ENCODE measurements around the gene PRM1. TPM values are rescaled to one million over a fixed set of nuclear protein-coding genes. Genes with fewer than 3 reads are reported as not detected.

Gene PRM1
- total RNA-seq, 2 donors from 2014 or later: not detected

DNA sequence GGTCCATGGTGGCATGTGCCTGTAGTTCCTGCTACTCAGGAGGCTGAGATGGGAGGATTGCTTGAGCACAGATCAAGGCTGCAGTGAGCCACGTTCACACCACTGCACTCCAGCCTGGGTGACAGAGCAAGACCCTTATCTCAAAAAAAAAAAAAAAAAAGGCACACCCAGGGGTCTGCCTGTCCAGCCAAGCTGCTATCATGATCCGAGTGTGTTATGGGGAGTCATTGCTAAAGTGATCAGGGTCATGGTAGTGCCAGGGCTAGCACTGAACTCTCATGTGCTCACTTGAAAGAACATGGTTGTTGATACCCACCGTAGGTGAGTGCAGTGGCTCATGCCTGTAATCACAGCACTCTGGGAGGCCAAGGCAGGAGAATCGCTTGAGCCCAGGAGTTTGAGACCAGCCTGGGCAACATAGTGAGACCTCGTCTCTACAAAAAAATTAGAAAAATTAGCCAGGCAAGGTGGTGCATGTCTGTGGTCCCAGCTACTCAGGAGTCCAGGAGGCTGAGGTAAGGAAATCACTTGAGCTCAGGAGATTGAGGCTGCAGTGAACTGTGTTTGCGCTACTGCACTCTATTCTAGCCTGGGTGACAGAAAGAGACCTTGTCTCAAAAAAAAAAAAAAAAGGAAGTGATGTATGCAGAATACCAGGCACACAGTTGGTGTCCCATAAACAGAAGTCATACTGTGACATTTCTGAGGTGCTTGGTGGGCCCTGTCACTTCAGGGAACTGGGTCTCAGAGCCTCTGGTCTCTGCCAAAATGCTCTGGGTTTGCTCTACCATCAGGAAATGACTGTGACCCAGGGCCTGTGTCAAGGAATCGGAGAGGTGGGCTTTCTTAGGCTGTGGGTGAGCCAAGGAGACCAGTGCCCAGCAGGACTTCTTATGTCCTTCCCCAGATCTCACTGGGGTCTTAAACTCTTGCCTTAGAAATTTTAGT lies 2.2 kb downstream of the PRM1 start:
- Histone ChIP-seq H3K27ac (no peak overlapping the region), H3K9me3 (no peaks in the 10 kb centered on the region), H3K4me1 (no peaks in the 10 kb centered on the region), H3K27me3 (no peaks in the 10 kb centered on the region), H3K36me3 (no peaks in the 10 kb centered on the region), H3K4me3 (no peak overlapping the region), H3K9ac (ENCODE audit: low read depth in 2 of 2, low read length in 2 of 2) (no peak overlapping the region)
- no peak for DNase-seq
- intact Hi-C loops (cut with DNase I): no loop called here
- TF ChIP-seq, protein P1, sequence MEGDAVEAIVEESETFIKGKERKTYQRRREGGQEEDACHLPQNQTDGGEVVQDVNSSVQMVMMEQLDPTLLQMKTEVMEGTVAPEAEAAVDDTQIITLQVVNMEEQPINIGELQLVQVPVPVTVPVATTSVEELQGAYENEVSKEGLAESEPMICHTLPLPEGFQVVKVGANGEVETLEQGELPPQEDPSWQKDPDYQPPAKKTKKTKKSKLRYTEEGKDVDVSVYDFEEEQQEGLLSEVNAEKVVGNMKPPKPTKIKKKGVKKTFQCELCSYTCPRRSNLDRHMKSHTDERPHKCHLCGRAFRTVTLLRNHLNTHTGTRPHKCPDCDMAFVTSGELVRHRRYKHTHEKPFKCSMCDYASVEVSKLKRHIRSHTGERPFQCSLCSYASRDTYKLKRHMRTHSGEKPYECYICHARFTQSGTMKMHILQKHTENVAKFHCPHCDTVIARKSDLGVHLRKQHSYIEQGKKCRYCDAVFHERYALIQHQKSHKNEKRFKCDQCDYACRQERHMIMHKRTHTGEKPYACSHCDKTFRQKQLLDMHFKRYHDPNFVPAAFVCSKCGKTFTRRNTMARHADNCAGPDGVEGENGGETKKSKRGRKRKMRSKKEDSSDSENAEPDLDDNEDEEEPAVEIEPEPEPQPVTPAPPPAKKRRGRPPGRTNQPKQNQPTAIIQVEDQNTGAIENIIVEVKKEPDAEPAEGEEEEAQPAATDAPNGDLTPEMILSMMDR (IDR thresholded peaks at IDR 0.05): no peak

DNA sequence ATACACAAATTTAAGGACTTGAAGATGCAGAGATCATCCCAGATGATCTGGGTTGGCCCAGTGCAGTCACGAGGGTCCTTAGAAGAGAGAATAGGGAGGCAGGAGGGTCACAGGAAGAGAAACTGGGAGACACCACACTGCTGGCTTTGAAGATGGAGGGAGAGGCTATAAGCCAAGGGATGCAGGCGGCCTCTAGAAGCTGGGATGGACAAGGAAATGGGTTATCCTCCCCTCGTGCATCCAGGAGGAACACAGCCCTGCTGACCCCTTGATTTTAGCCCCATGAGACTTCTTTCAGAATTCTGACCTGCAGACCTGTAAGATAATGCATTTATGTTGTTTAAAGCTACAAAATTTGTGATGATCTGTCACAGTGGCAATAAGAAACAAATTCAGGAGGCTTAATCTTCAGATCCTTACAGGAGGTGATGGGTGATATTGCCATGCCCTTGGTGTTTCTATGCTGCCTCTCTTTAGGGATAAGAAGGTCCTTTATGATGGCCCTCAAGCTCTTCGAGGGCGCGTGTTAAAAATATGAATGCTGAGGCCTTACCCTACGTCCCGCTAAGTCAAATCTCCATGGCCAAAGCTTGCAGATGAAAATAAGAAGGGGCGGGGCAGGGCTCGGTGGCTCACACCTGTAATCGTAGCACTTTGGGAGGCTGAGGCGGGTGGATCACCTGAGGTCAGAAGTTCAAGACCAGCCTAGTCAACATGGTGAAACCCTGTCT lies 3.4 kb downstream of the PRM1 start:
- H3K9ac ChIP-seq (ENCODE audit: low read depth in 2 of 2, low read length in 2 of 2): no peak overlapping the region
- TF ChIP-seq, protein P1 (IDR thresholded peaks at IDR 0.05): no peak
- H3K4me1 ChIP-seq: no peaks in the 10 kb centered on the region
- no peak for DNase-seq
- H3K27me3 ChIP-seq: no peaks in the 10 kb centered on the region
- intact Hi-C loops (cut with DNase I): no loop called here
- no peak overlapping the region for H3K27ac ChIP-seq
- H3K4me3 ChIP-seq: no peak overlapping the region
- H3K9me3 ChIP-seq: no peaks in the 10 kb centered on the region
- no peaks in the 10 kb centered on the region for H3K36me3 ChIP-seq

- no peaks in the 10 kb centered on the region for H3K27me3 ChIP-seq
- no peaks in the 10 kb centered on the region for H3K9me3 ChIP-seq
- no peak for DNase-seq
- H3K4me3 ChIP-seq: no peak overlapping the region
- no peak overlapping the region for H3K27ac ChIP-seq
- H3K9ac ChIP-seq (ENCODE audit: low read depth in 2 of 2, low read length in 2 of 2): no peak overlapping the region
- TF ChIP-seq, protein P1 (IDR thresholded peaks at IDR 0.05): no peak
- H3K4me1 ChIP-seq: no peaks in the 10 kb centered on the region
- no peaks in the 10 kb centered on the region for H3K36me3 ChIP-seq
- intact Hi-C loops (cut with DNase I): no loop called here
These were observed 4.1 kb downstream of the PRM1 start for GRCh38 chr16:11276896-11277593.

GRCh38 chr16:11276143-11276895 lies 4.8 kb downstream of the PRM1 start, which contains the start of gene PRM2:
PRM2 (minus strand) TSS chr16:11276480; CDS start chr16:11276370, 110 bp downstream.
- DNase-seq: no peak
- H3K4me1 ChIP-seq: no peaks in the 10 kb centered on the region
- H3K9me3 ChIP-seq: no peaks in the 10 kb centered on the region
- H3K27ac ChIP-seq: no peak within 1 kb of the TSS
- no peaks in the 10 kb centered on the region for H3K27me3 ChIP-seq
- intact Hi-C loops (cut with DNase I): no loop called here
- H3K36me3 ChIP-seq: no peaks in the 10 kb centered on the region
- H3K4me3 ChIP-seq: no peak within 1 kb of the TSS
- no peak within 1 kb of the TSS for H3K9ac ChIP-seq (ENCODE audit: low read depth in 2 of 2, low read length in 2 of 2)
- TF ChIP-seq, protein P1 (IDR thresholded peaks at IDR 0.05): no peak
